HFF-Myc (cell line): ENCODE measurements around the gene NCKAP1.
"Not testable (repeated sequence)": the region's sequence is repeated elsewhere in the genome, so short reads cannot be mapped to it uniquely, and the experiment has no call there.

ENCODE experiments used
- DNase-seq: peaks from one replicate; pipeline ENCODE4 v3.0.0-alpha.2; 2011; ENCODE audit warnings: low read depth; ENCODE audit errors: extremely low read depth
- H3K4me3 ChIP-seq: replicated peaks from 2 replicates; pipeline ENCODE4 v1.5.1; 2011; ENCODE audit warnings: low read depth, mild to moderate bottlenecking, control low read depth, low read length
- TF ChIP-seq, protein P1 (sequence below): IDR thresholded peaks from 2 replicates; pipeline ENCODE4 v1.5.1; 2012; ENCODE audit warnings: mild to moderate bottlenecking, low read depth, low read length, control low read depth; ENCODE audit errors: missing control alignments

Gene NCKAP1

DNA sequence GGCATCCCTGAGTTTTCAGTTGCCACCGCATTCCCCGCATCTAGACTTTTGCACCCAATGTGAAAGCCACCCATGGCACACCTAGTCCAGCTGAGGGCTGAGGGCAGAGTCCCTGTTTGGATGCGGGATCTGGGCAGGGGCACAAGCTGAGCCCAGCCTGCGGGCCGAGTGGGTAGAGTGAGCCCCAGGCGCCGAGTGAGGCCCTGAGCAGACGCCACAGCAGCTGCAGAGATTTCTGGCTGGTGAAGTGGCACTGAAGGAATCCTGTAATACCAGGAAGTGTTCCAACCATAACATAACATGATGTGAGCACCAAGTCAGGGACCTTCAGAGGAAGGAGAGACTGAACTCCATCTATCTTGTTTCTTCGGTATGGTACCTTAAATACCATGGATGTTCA lies 144.1 kb downstream of the NCKAP1 start:
- H3K4me3 ChIP-seq: no peak overlapping the region
- TF ChIP-seq, protein P1, sequence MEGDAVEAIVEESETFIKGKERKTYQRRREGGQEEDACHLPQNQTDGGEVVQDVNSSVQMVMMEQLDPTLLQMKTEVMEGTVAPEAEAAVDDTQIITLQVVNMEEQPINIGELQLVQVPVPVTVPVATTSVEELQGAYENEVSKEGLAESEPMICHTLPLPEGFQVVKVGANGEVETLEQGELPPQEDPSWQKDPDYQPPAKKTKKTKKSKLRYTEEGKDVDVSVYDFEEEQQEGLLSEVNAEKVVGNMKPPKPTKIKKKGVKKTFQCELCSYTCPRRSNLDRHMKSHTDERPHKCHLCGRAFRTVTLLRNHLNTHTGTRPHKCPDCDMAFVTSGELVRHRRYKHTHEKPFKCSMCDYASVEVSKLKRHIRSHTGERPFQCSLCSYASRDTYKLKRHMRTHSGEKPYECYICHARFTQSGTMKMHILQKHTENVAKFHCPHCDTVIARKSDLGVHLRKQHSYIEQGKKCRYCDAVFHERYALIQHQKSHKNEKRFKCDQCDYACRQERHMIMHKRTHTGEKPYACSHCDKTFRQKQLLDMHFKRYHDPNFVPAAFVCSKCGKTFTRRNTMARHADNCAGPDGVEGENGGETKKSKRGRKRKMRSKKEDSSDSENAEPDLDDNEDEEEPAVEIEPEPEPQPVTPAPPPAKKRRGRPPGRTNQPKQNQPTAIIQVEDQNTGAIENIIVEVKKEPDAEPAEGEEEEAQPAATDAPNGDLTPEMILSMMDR: no peak
- no peak for DNase-seq

DNA sequence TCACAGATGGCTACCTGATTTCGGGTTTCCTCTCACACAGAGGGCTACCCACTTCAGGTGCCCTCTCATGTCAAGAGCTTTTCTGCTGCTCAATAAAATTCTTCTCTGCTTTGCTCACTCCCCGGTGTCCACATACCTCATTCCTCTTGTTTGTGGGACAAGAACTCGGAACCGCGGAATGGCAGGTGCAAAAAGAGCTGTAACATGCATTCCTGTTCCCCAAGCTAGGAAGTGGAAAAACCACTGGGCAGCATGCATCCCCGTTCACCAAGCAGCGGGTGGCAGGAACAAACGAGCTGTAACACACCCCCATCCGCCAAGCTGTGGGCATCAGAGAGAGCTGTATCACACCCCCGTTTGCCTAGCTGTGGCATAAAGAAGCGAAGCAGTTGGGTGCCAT lies 144.6 kb downstream of the NCKAP1 start:
- DNase-seq: no peak
- H3K4me3 ChIP-seq: no peak overlapping the region
- TF ChIP-seq, protein P1: no peak

- H3K4me3 ChIP-seq, DNase-seq: not testable (repeated sequence)
Measured at GRCh38 chr2:182893035-182893434, 145.2 kb downstream of the NCKAP1 start.

DNA sequence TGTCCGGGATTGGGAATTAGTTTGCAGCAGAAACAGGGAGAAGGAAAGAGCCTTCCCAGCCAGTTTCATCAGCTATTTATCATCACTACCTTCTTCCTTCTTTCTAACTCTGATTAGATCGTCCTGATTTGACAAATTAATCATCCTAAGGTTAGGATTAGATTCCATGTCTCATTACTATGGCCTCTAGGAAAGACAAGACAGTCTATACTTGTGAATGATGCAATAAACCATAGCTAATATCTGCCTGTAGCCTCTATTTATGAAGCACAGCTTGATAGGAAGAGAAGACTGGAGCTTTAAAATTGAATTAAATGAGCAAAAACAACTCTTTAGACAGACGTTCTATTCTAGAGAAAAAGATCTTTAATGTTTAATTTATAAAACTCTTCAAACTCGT lies 146.6 kb downstream of the NCKAP1 start:
- DNase-seq: no peak
- no peak overlapping the region for H3K4me3 ChIP-seq
- TF ChIP-seq, protein P1: no peak

- TF ChIP-seq, protein P1: no peak
- no peak overlapping the region for H3K4me3 ChIP-seq
- DNase-seq: no peak
Measured at GRCh38 chr2:182890773-182891378, 147.4 kb downstream of the NCKAP1 start.

- TF ChIP-seq, protein P1: no peak
- DNase-seq: no peak
- H3K4me3 ChIP-seq: no peak overlapping the region
Measured at GRCh38 chr2:182890305-182890704, 148.0 kb downstream of the NCKAP1 start.

GRCh38 chr2:182887753-182888415 lies 150.4 kb downstream of the NCKAP1 start:
- TF ChIP-seq, protein P1: no peak
- H3K4me3 ChIP-seq: no peak overlapping the region
- DNase-seq: no peak
